Measurements from ENCODE around the gene CDK14.

The CDK14 gene

GRCh38 chr7:90661290-90662151, 65.4 kb downstream of the CDK14 start:
- Histone ChIP-seq H3K4me1 (ENCODE audit: insufficient read depth, low read length, poor library complexity, severe bottlenecking) (no peaks in the 10 kb centered on the region), H3K27me3 (ENCODE audit: insufficient read depth, low read length, poor library complexity, severe bottlenecking) (no peaks in the 10 kb centered on the region), H3K36me3 (ENCODE audit: insufficient read depth, low read length) (no peaks in the 10 kb centered on the region), H3K4me2 (ENCODE audit: low read depth, low read length, poor library complexity, severe bottlenecking) (no peak overlapping the region), H2AFZ (ENCODE audit: low read length) (no peak overlapping the region), H3K9ac (ENCODE audit: low read depth, low read length, poor library complexity, severe bottlenecking) (no peak overlapping the region), H3F3A (ENCODE audit: low read depth) (no peaks in the 10 kb centered on the region), H3K9me3 (ENCODE audit: insufficient read depth, low read depth, low read length) (no peaks in the 10 kb centered on the region), H3K9me2 (replicated peaks; ENCODE audit: low read depth, low read length) (no peaks in the 10 kb centered on the region), H3K79me2 (ENCODE audit: insufficient read depth, low read length) (no peaks in the 10 kb centered on the region), H3K4me3 (ENCODE audit: low read length, poor library complexity, severe bottlenecking) (no peak overlapping the region), H4K20me1 (ENCODE audit: insufficient read depth, low read length, poor library complexity, severe bottlenecking) (no peaks in the 10 kb centered on the region)
- TF ChIP-seq, protein P1, sequence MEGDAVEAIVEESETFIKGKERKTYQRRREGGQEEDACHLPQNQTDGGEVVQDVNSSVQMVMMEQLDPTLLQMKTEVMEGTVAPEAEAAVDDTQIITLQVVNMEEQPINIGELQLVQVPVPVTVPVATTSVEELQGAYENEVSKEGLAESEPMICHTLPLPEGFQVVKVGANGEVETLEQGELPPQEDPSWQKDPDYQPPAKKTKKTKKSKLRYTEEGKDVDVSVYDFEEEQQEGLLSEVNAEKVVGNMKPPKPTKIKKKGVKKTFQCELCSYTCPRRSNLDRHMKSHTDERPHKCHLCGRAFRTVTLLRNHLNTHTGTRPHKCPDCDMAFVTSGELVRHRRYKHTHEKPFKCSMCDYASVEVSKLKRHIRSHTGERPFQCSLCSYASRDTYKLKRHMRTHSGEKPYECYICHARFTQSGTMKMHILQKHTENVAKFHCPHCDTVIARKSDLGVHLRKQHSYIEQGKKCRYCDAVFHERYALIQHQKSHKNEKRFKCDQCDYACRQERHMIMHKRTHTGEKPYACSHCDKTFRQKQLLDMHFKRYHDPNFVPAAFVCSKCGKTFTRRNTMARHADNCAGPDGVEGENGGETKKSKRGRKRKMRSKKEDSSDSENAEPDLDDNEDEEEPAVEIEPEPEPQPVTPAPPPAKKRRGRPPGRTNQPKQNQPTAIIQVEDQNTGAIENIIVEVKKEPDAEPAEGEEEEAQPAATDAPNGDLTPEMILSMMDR (conservative IDR thresholded peaks at IDR 0.05; ENCODE audit: low read length): no peak
- no peak for TF ChIP-seq EZH2phosphoT487 (IDR thresholded peaks at IDR 0.05; ENCODE audit: borderline replicate concordance)

DNA sequence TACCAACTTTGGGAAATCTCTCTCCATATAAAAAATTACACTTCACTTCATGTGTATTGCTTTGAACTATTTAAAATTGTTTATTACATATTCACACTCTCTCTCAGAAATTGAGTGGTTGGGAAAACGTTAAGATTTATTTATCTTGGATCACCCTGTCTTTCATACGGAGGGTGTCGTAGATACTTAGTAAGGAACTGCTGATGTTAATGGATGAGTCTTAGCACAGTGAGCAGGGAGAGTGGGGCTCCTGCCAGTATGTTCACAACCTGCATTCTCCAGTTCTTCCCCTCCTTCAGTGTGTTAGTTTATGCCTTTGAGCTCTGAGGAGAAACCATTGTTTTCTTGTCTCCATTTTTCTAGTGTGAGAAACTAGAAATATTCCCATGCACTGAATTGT, 67.1 kb downstream of the CDK14 start:
- H3K4me2 ChIP-seq (ENCODE audit: low read depth, low read length, poor library complexity, severe bottlenecking): no peak overlapping the region
- no peak overlapping the region for H2AFZ ChIP-seq (ENCODE audit: low read length)
- H3K79me2 ChIP-seq (ENCODE audit: insufficient read depth, low read length): no peaks in the 10 kb centered on the region
- H3K4me3 ChIP-seq (ENCODE audit: low read length, poor library complexity, severe bottlenecking): no peak overlapping the region
- no peak overlapping the region for H3K9ac ChIP-seq (ENCODE audit: low read depth, low read length, poor library complexity, severe bottlenecking)
- TF ChIP-seq, protein P1 (conservative IDR thresholded peaks at IDR 0.05; ENCODE audit: low read length): no peak
- no peak for TF ChIP-seq EZH2phosphoT487 (IDR thresholded peaks at IDR 0.05; ENCODE audit: borderline replicate concordance)
- H3K27me3 ChIP-seq (ENCODE audit: insufficient read depth, low read length, poor library complexity, severe bottlenecking): no peaks in the 10 kb centered on the region
- H3K36me3 ChIP-seq (ENCODE audit: insufficient read depth, low read length): no peaks in the 10 kb centered on the region
- no peaks in the 10 kb centered on the region for H4K20me1 ChIP-seq (ENCODE audit: insufficient read depth, low read length, poor library complexity, severe bottlenecking)
- H3K9me3 ChIP-seq (ENCODE audit: insufficient read depth, low read depth, low read length): no peaks in the 10 kb centered on the region
- no peaks in the 10 kb centered on the region for H3F3A ChIP-seq (ENCODE audit: low read depth)
- no peaks in the 10 kb centered on the region for H3K4me1 ChIP-seq (ENCODE audit: insufficient read depth, low read length, poor library complexity, severe bottlenecking)
- no peaks in the 10 kb centered on the region for H3K9me2 ChIP-seq (replicated peaks; ENCODE audit: low read depth, low read length)

- Histone ChIP-seq H3K9me3 (ENCODE audit: insufficient read depth, low read depth, low read length) (no peaks in the 10 kb centered on the region), H3K36me3 (ENCODE audit: insufficient read depth, low read length) (no peaks in the 10 kb centered on the region), H3K4me2 (ENCODE audit: low read depth, low read length, poor library complexity, severe bottlenecking) (no peak overlapping the region), H3K9me2 (replicated peaks; ENCODE audit: low read depth, low read length) (no peaks in the 10 kb centered on the region), H3K9ac (ENCODE audit: low read depth, low read length, poor library complexity, severe bottlenecking) (no peak overlapping the region), H2AFZ (ENCODE audit: low read length) (no peak overlapping the region), H3K27me3 (ENCODE audit: insufficient read depth, low read length, poor library complexity, severe bottlenecking) (no peaks in the 10 kb centered on the region), H3K4me3 (ENCODE audit: low read length, poor library complexity, severe bottlenecking) (no peak overlapping the region), H3F3A (ENCODE audit: low read depth) (no peaks in the 10 kb centered on the region), H3K79me2 (ENCODE audit: insufficient read depth, low read length) (no peaks in the 10 kb centered on the region), H4K20me1 (ENCODE audit: insufficient read depth, low read length, poor library complexity, severe bottlenecking) (no peaks in the 10 kb centered on the region), H3K4me1 (ENCODE audit: insufficient read depth, low read length, poor library complexity, severe bottlenecking) (no peaks in the 10 kb centered on the region)
- TF ChIP-seq, protein P1 (conservative IDR thresholded peaks at IDR 0.05; ENCODE audit: low read length): no peak
- no peak for TF ChIP-seq EZH2phosphoT487 (IDR thresholded peaks at IDR 0.05; ENCODE audit: borderline replicate concordance)
Measured at GRCh38 chr7:90666186-90666585, 70.1 kb downstream of the CDK14 start.

Data from Loucy (cell line).